Brain microvascular endothelial cell (primary cell): ENCODE data around the gene PANK3.

Experiments
- DNase-seq: peaks from one replicate; pipeline ENCODE4 v3.0.0-alpha.2; 2020
- H3K27ac ChIP-seq: fragments of 250-450 bp; sonication (Bioruptor Pico); 2 replicates; pipeline ENCODE4 v1.5.1; 2020; ENCODE audit warnings: mild to moderate bottlenecking, moderate library complexity
- H3K27me3 ChIP-seq: fragments of 250-450 bp; sonication (Bioruptor Pico); replicated peaks from 2 replicates; pipeline ENCODE4 v1.5.1; 2020; ENCODE audit warnings: mild to moderate bottlenecking
- H3K36me3 ChIP-seq: fragments of 250-450 bp; sonication (Bioruptor Pico); replicated peaks from 2 replicates; pipeline ENCODE4 v1.5.1; 2020; ENCODE audit warnings: mild to moderate bottlenecking
- H3K4me3 ChIP-seq: 2 replicates; pipeline ENCODE4 v1.5.1; 2011; ENCODE audit warnings: low read depth, mild to moderate bottlenecking, control low read depth, low read length, moderate library complexity
- CTCF ChIP-seq: IDR thresholded peaks from 2 replicates; pipeline ENCODE4 v1.5.1; 2011; ENCODE audit warnings: low read depth, mild to moderate bottlenecking, moderate library complexity, low read length, control low read depth, inconsistent platforms; ENCODE audit errors: missing control alignments
- in situ Hi-C: cut with HindIII; loops from 2 replicates; pipeline ENCODE4 v1.10.0; 2017; ENCODE audit warnings: low sequenced_read_pairs, low pct_ligation_motif_present

The PANK3 gene

GRCh38 chr5:168578538-168579487 is at the start of gene PANK3:
Gene PANK3, minus strand, starts transcription at chr5:168579368. Its CDS starts 85 bp downstream, at chr5:168579283.
- Histone ChIP-seq H3K27ac (peak within 1 kb of the TSS; percentile 88), H3K36me3 (peaks cover 3% of the 10 kb centered on the region), H3K27me3 (no peaks in the 10 kb centered on the region), H3K4me3 (peak within 1 kb of the TSS; percentile 93)
- TF ChIP-seq CTCF: no peak
- in situ Hi-C loops: no loop called here
- no peak for DNase-seq

DNA sequence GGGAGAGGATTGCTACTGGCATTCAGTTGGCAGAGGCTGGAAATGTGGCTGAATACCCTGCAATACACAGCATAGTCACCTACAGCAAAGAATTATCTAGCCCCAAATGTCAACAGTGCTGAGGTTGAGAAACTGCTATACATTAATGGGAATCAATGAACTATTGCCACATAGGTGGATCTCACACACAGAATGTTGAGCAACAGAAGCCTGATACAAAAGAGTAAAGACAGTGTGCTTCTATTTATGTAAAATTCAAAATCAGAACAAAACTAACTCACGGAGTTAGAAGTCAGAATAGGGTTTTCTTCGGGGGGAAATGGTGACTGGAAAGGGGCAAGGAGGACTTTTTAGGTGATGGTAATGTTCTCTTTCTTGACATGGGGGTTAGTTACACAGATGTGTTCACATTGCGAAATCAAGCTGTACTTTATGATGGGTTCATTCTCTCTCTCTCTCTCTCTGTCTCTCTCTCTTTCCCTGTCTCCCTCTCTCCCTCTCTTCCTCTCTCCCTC is 45.7 kb upstream of the PANK3 start:
- H3K4me3 ChIP-seq: no peak overlapping the region
- TF ChIP-seq CTCF: no peak
- H3K36me3 ChIP-seq: no peaks in the 10 kb centered on the region
- no peaks in the 10 kb centered on the region for H3K27me3 ChIP-seq
- in situ Hi-C loops: no loop called here
- no peak overlapping the region for H3K27ac ChIP-seq
- DNase-seq: no peak

DNA sequence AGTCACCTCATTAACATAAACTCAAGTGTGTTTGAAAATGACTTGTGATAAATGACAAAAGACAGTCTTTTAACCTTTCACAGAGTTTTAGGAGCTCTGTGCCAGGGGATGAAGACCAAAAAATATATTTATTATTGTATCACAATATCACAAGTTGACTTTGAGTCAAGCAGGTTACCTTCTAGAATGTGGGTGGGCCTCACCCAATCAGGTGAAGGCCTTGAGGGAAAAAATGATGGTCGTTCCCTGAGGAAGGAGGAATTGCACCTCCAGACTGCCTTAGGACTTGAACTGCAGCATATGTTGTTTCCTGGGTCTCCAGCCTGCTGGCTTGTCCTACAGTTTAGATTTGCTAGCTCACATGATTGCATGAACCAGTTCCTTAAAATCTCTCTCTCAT is 41.6 kb upstream of the PANK3 start:
- Histone ChIP-seq H3K36me3 (no peaks in the 10 kb centered on the region), H3K27ac (no peak overlapping the region), H3K27me3 (no peaks in the 10 kb centered on the region), H3K4me3 (no peak overlapping the region)
- TF ChIP-seq CTCF: no peak
- no peak for DNase-seq
- in situ Hi-C loops: no loop called here

DNA sequence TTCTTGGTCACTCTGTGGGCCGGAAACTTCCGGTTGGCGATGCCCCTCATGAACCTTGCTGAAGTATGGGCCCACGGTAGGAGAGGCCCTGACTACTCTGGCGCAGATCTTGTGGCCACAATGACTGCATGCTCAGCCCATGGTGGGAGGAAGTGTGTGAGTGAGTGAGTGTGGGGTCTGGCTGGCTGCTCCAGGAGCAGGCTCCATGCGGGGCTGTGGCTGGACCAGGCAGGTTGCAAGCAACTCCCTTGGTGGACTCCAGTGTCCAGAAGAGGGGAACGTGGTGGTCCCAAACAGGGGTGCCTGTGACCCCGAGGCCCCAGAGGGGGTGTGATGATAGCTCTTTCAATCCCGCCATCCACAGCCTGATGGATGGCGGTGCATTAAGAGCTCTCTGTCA is 35.5 kb upstream of the PANK3 start:
- TF ChIP-seq CTCF: no peak
- no peaks in the 10 kb centered on the region for H3K27me3 ChIP-seq
- H3K27ac ChIP-seq: no peak overlapping the region
- H3K4me3 ChIP-seq: no peak overlapping the region
- DNase-seq: no peak
- H3K36me3 ChIP-seq: no peaks in the 10 kb centered on the region
- in situ Hi-C loops: no loop called here

DNA sequence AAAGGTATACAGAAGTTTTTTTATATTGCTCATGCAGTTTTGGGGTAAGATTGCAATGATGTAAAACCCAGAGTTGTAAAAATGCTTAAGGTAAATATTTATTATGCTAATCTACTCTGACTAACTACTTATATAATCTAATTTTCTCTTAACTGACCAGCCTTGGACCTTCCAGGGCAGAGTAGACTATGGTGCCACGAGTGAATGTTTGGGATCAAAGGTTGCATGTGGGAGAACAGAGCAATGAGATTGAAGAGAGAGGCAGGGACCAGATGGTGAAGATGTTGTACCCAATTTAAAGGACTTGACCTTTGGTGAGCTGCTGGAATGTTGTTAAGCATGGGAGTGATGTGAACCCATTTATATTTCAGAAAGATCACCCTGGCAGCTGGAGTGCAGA is 34.8 kb upstream of the PANK3 start:
- no peaks in the 10 kb centered on the region for H3K36me3 ChIP-seq
- H3K27me3 ChIP-seq: no peaks in the 10 kb centered on the region
- H3K4me3 ChIP-seq: no peak overlapping the region
- TF ChIP-seq CTCF: no peak
- no peak overlapping the region for H3K27ac ChIP-seq
- in situ Hi-C loops: no loop called here
- no peak for DNase-seq
